Body of pancreas (tissue), 4 donors: Measurements from ENCODE around the gene FMO4. TPM values are rescaled to one million over a fixed set of nuclear protein-coding genes. Genes with fewer than 3 reads are reported as not detected.

Experiments
- ATAC-seq: fragments of 150-250 bp; one replicate; pipeline ENCODE4 v1.9.1; 2016
- DNase-seq, 4 donors: peaks; one replicate each; pipeline ENCODE4 v3.0.0-alpha.2; 2019
- H3K27ac ChIP-seq, 4 donors: fragments of 200-600 bp; sonication (generic); 1 replicate in 3 of 4; 2 replicates in 1 of 4; pipeline versions ENCODE4 v1.5.1 to v1.6.1; 2016 to 2019; ENCODE audit warnings: mild to moderate bottlenecking in 1 of 4, mixed read lengths in 1 of 4, moderate library complexity in 1 of 4
- H3K27me3 ChIP-seq, 2 donors: fragments of 200-600 bp; sonication (generic); one replicate each; pipeline ENCODE4 v1.6.0; 2016; ENCODE audit warnings: mild to moderate bottlenecking in 1 of 2
- H3K36me3 ChIP-seq, 2 donors: fragments of 200-600 bp; sonication (generic); replicated peaks in 1 of 2; 2 replicates each; pipeline ENCODE4 v1.5.1; 2016; ENCODE audit warnings: low read depth in 2 of 2; ENCODE audit not compliant: insufficient read depth in 1 of 2
- H3K4me1 ChIP-seq: fragments of 200-600 bp; sonication (generic); one replicate; pipeline ENCODE4 v1.6.0; 2016
- H3K4me3 ChIP-seq, 2 donors: fragments of 200-600 bp; sonication (generic); 1 replicate in 1 of 2; 2 replicates in 1 of 2; pipeline ENCODE4 v1.5.1; 2016 to 2019
- H3K9me3 ChIP-seq, 3 donors: fragments of 200-600 bp; sonication (generic); 1 replicate in 2 of 3; 2 replicates in 1 of 3; pipeline ENCODE4 v1.5.1; 2016
- POLR2A ChIP-seq, 3 donors: fragments of 450-650 bp; IDR thresholded peaks; one replicate each; pipeline ENCODE4 v1.6.1; 2016; ENCODE audit warnings: antibody characterized with exemption in 3 of 3, mild to moderate bottlenecking in 2 of 3
- WGBS, 2 donors: methylation state at CpG; one replicate each; pipeline ENCODE4 v1.1.5; 2017; 5-methylcytosine and 5-hydroxymethylcytosine counted together
- intact Hi-C: fragments of 100-400 bp; cut with DNase I; formaldehyde crosslinking; loops from one replicate; pipeline ENCODE4 v1.15.1; 2023
- total RNA-seq, 2 donors: library from RNA; depleted of rRNA; stranded (reverse); fragments of >200 nt; gene quantifications; one replicate each; pipeline ENCODE4 v1.1.0, GENCODE V29; 2016
- TF ChIP-seq, protein P1 (sequence below), 7 experiments: fragments of 450-650 bp in 4 of 7; fragments of 200-600 bp in 3 of 7; sonication (generic) in 3 of 7; IDR thresholded peaks; one replicate each; pipeline ENCODE4 v1.5.1; 2016 to 2019; ENCODE audit warnings: antibody characterized with exemption in 7 of 7

FMO4 gene
- total RNA-seq, 2 donors from 2014 or later: 0.99 to 4.4 TPM

DNA sequence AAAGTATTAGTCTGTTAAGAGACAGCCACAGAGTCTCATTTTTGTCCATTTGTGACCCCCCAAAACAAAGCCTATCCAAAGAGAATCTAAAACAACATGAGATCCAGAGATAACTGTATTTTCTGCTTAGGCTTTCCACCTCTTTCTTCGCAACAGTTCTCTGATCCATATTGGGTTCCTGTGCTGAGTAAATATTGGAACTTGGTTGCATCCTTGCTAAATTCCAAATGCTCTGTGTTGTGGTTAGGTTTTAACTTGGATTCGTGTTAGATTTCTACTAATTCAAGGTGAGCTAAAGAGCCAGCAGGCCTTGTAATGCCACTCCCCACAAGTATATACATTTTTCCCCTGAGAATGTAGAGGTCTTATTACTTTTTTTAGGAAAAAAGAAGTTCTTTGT, 36.4 kb upstream of the FMO4 start:
- H3K4me1 ChIP-seq: no peaks in the 10 kb centered on the region
- intact Hi-C loops: no loop called here
- H3K36me3 ChIP-seq: no peaks in the 10 kb centered on the region
- TF ChIP-seq POLR2A (IDR thresholded peaks at IDR 0.05): no peak
- TF ChIP-seq, protein P1, sequence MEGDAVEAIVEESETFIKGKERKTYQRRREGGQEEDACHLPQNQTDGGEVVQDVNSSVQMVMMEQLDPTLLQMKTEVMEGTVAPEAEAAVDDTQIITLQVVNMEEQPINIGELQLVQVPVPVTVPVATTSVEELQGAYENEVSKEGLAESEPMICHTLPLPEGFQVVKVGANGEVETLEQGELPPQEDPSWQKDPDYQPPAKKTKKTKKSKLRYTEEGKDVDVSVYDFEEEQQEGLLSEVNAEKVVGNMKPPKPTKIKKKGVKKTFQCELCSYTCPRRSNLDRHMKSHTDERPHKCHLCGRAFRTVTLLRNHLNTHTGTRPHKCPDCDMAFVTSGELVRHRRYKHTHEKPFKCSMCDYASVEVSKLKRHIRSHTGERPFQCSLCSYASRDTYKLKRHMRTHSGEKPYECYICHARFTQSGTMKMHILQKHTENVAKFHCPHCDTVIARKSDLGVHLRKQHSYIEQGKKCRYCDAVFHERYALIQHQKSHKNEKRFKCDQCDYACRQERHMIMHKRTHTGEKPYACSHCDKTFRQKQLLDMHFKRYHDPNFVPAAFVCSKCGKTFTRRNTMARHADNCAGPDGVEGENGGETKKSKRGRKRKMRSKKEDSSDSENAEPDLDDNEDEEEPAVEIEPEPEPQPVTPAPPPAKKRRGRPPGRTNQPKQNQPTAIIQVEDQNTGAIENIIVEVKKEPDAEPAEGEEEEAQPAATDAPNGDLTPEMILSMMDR (IDR thresholded peaks at IDR 0.05): no peak
- H3K9me3 ChIP-seq: no peaks in the 10 kb centered on the region
- H3K27me3 ChIP-seq: no peaks in the 10 kb centered on the region
- ATAC-seq (no peak), DNase-seq (no peak)
- H3K27ac ChIP-seq: no peak overlapping the region
- no peak overlapping the region for H3K4me3 ChIP-seq
- 20 to 29% methylated on average over 2 of the region's 2 CpGs for WGBS, 2 donors

DNA sequence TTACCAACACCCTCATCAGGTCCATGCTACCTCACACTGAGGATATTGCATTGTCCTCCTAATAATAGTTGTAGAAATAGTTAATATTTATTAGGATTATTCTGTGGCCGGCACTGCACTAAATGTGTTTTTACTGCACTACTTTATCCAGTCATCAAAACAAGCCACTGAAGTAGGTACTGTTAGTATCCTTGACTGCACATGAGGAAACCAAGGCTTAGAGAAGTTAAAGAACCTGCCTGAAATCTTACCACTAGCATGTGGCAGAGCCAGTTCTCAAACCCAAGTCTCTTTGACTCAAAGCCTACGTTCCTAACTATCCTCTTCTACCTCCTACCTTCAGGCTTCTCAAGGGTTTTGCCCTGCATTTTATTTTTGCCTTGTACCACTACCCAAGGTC, 34.7 kb upstream of the FMO4 start:
- H3K9me3 ChIP-seq: no peaks in the 10 kb centered on the region
- no peaks in the 10 kb centered on the region for H3K36me3 ChIP-seq
- DNase-seq (no peak), ATAC-seq (no peak)
- WGBS, 2 donors: 43 to 54% methylated on average over 2 of the region's 2 CpGs
- H3K4me3 ChIP-seq: no peak overlapping the region
- no peak for TF ChIP-seq POLR2A (IDR thresholded peaks at IDR 0.05)
- TF ChIP-seq, protein P1 (IDR thresholded peaks at IDR 0.05): no peak
- intact Hi-C loops: no loop called here
- H3K27me3 ChIP-seq: no peaks in the 10 kb centered on the region
- H3K27ac ChIP-seq: no peak overlapping the region
- no peaks in the 10 kb centered on the region for H3K4me1 ChIP-seq

DNA sequence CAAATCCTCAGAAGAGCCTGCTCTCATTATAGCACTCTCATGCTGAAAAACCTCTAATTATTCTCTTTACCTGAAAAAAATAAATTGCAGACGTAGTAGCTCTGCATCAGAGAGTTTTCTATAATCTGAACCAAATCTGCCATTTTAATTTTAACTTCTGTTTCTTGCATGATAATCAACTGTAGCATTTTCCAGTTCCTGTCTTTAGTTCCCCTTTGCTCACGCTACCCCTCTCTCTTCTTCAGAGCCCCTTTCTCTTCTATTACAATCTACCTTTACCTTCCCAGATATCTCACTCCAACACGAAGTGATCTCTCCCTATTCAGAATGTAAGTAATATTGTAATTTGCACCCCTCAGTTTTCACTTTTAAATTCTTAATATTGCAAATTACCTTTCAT, 34.3 kb upstream of the FMO4 start:
- TF ChIP-seq, protein P1 (IDR thresholded peaks at IDR 0.05): no peak
- TF ChIP-seq POLR2A (IDR thresholded peaks at IDR 0.05): no peak
- Histone ChIP-seq H3K27ac (no peak overlapping the region), H3K36me3 (no peaks in the 10 kb centered on the region), H3K4me3 (no peak overlapping the region), H3K9me3 (no peaks in the 10 kb centered on the region), H3K4me1 (no peaks in the 10 kb centered on the region), H3K27me3 (no peaks in the 10 kb centered on the region)
- intact Hi-C loops: no loop called here
- DNase-seq (no peak), ATAC-seq (no peak)
- 51 to 75% methylated on average over 3 of the region's 3 CpGs for WGBS, 2 donors

DNA sequence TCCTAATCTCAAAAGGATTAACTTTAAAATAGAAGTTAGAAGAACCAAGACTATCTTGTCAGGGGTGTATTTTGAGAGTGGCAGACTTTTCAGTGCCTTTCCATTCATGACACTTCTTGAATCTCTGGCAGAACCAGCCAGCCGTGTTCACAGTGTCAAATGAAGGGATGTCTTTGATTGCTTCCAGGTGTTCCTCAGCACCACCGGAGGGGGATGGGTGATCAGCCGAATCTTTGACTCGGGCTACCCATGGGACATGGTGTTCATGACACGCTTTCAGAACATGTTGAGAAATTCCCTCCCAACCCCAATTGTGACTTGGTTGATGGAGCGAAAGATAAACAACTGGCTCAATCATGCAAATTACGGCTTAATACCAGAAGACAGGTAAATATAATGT, 33.4 kb upstream of the FMO4 start:
- no peak overlapping the region for H3K4me3 ChIP-seq
- ATAC-seq (no peak), DNase-seq (no peak)
- H3K4me1 ChIP-seq: no peaks in the 10 kb centered on the region
- H3K9me3 ChIP-seq: no peaks in the 10 kb centered on the region
- no peaks in the 10 kb centered on the region for H3K27me3 ChIP-seq
- 70 to 77% methylated on average over 7 of the region's 7 CpGs for WGBS, 2 donors
- intact Hi-C loops: no loop called here
- H3K27ac ChIP-seq: no peak overlapping the region
- H3K36me3 ChIP-seq: no peaks in the 10 kb centered on the region
- TF ChIP-seq, protein P1 (IDR thresholded peaks at IDR 0.05): no peak
- TF ChIP-seq POLR2A (IDR thresholded peaks at IDR 0.05): no peak

DNA sequence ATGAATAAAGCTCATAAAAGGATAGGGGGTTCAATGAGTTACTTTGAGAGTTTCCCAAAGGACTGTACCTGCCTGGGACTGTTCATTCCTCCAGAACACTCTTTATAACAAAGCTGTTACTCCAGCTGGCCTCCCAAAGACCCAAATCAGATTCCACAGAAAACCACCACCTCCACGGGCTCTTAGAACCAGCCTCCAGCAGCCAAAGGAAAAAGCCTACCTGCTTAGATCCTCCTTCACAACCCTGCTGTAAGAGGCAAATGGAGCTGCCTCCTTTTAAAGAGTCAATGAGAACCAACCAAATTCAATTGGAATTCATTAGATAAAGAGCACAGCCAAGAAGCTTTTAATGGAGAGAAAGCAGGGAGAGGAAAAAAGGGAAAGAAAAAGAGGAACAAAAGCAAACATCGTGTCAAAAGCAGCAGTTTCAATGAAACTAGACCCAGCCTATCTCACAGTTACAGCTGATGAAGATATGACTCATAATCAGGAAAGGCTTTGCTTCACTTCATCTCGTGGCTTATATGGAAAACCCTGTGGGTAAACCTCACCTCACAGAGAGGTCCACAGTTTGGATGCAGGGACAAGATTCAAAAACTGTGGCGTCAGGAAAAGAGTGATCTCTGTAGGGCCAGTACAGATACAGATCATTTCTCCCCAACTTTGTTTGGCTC, 27.8 kb upstream of the FMO4 start:
- Histone ChIP-seq H3K9me3 (no peaks in the 10 kb centered on the region), H3K27ac (no peak overlapping the region), H3K27me3 (no peaks in the 10 kb centered on the region), H3K4me3 (no peak overlapping the region), H3K36me3 (no peaks in the 10 kb centered on the region), H3K4me1 (no peaks in the 10 kb centered on the region)
- intact Hi-C loops: no loop called here
- TF ChIP-seq, protein P1 (IDR thresholded peaks at IDR 0.05): no peak
- TF ChIP-seq POLR2A (IDR thresholded peaks at IDR 0.05): no peak
- DNase-seq (no peak), ATAC-seq (no peak)
- WGBS, 2 donors: 46 to 54% methylated on average over 4 of the region's 4 CpGs
